Stimulated activated CD8-positive, alpha-beta memory T cell treated with anti-CD3 and anti-CD28 coated beads, Interleukin-15, amount 100 ng/mL, for 1 hour (primary cell): ENCODE results near the gene CFAP251.

Experiments used
- DNase-seq: peaks from one replicate; pipeline ENCODE4 v3.0.0-alpha.2; 2020; ENCODE audit warnings: low read depth

CFAP251 gene

DNA sequence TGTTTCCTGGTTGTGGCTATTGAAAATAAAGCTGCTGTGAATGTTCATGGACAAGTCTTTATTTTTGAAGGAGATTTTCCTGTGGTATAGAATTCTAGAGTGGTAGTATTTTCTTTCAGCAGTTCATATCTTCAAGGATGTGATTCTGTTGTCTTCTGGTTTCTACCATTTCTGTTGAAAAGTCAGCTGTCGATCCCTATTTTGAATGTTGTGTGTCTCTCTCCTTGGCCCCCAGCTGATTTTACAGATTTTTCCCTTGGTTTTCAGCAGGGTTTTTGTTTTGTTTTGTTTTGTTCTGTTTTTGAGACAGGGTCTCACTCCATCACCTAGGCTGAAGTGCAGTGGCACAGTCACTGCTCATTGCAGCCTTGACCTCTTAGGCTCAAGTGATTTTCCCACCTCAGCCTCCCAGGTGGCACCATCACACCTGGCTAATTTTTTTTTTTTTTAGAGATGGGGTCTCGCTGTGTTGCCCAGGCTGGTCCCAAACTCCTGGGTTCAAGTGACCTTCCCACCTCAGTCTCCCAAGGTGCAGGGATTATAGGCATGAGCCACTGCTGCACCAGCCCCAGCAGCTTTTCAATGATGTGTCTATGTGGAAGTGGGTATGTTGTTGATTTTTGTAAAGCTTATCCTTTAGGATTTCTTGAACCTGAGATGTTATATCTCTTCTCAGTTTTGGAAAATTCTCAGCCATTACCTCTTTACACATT is 28.1 kb downstream of the CFAP251 start:
- DNase-seq: no peak

DNA sequence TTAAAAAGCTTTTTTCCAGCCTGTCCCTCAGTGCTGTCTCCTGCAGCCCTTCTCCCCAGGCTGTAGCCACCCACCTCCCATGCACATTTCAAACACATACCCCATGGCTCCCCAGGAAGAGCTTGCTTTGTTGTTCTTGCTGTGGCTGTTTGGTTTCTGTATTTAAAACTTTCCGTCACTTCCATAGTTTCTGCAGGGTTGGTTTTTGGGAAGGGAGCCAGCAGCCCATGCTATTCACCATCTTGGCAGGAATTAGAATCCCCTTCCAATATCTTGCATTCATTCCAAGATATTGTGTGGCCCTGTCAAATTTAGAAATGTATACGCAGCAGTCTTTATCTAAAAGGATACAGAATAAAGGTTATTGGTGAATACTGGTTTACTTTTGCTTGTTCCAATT is 29.6 kb downstream of the CFAP251 start:
- no peak for DNase-seq

DNA sequence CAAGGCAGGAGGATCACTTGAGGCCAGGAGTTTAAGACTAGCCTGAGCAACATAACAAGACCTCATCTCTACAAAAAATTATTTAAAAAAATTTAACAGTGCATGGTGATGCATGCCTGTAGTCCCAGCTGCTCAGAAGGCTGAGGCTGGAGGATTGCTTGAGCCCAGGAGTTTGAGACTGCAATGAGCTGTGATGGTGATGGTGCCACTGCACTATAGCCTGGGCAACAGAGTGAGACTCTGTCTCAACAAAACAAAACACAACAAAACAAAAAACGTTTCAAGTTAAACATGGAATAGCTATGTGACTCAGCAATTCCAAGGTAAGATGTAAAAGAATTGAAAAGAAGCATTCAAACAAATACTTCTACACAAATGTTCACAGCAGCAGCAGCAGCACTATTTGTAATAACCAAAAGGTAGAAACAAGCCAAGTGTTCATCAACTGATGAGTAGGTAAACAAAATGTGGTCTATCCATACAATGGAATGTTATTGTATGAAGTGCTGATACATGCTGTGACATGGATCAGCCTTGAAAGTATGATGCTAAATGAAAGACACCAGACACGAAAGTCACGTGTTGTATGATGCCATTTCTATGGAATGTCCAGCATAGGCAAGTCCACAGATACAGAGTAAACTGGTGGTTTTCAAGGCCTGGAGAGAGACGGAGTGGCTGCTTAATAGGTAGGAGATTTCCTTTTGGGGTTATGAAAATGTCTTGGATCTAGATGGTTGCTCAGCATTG is 31.4 kb downstream of the CFAP251 start:
- DNase-seq: no peak

DNA sequence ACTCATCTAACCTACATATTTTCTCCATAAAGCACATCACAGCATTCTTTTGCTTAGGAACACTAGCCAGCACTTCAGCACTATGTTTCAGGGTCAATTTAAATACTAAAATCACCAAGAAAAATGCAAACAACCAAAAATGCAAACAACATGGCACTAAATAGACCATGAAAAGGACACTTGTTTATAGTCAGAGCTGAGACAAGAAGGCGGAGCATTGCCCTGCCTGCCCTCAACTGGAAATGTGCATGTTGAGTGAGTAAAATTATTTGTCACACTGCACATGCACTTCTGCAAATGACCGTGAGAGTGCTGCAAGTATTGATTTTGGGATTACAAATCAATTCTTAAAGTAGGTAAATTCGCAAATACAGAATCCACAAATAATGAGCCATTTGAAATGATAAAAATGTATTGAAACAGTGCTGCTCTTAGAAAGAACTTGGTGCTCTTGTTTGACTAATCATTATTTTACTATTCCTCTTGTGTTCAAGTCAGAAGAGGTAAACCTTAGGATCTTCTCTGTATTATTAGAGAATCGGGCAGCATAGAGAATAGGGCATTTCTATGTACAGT is 34.8 kb downstream of the CFAP251 start:
- DNase-seq: no peak

DNA sequence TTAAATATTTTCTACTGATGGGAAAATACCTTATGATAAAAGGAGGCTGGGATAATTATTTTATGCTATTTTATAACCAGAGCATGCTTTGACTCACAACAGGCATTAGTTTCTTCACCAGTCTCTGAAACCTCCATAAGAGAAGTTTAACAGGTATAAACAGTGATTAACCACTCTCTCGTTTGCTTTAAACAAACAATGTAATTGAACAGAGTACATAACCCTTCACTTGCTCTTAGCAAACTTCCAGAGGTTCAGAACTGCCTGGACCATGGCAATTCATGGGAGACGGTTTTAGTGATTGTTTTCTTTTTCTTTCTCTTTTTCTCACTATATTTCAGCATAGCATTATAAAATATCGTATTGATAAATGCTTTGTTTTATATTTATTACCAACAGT is 35.3 kb downstream of the CFAP251 start:
- DNase-seq: no peak

DNA sequence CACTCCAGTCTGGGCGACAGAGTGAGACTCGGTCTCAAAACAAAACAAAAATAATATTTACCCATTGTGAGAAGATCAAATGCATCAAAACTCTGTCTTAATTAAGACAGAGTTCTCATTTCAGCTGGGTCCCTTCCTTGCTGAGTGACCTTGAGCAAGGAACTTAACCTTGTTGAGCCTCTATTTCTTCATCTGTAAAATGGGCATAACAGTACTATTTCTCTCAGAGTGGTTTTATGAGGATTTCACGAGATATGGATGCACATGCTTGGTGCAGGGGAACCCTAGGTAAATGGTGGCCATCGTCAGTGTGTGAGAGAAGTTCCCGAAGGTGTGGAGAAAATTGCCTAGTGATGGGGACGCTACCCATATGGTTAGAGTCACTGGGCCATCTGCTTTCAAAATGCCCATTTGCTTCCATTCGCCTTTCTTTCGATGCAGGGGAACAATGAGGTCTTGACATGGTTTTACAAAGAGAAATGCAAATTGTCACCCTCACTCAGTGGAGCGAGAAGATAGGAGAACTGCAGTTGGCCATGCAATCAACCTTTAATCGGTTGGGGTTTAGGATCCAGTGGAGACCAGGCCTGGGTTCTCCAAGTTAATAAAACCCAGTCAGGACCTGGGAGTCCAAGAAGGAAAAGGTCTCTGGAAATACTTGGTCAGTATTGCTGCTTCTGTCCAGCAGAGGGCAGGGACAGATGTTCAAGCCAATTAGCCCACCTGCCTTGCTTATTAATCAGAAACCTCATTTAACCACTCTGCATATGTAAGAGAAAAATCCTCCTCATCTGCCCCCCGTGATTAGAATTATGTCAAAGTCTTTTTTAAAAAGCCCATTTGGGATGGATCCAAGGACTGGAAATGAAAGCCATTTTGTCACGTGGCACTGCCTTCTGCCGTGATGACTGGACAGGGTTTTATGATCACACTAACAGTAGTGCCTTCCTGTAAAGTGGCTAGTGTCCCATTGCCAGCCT is 37.2 kb downstream of the CFAP251 start:
- DNase-seq: no peak

DNA sequence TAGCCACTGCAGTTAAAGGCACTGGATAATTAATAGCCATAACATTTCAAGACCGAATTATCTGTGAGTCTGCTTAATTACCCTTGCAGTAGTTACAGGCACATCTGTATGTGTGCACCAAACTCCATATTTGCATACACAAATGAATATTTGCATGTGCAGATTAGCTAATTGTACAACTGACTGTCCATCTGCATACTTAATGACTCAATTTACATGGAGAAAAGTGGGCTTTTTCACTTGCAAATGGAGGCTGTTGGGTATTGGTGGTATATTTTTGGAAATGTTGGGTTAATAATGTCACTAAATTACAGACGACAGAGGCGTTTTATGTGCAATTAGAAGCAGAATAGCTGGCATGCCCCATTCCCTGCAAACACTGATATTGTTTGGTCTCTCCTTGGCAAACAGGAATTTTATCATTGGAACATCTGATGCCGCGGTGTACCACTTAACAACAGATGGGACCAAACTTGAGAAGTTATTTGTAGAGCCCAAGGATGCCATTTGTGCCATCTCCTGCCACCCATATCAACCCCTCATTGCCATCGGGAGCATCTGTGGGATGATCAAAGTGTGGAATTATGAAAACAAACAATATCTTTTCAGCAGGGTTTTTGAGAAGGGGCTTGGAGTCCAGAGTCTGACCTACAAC is 39.6 kb downstream of the CFAP251 start:
- no peak for DNase-seq

DNA sequence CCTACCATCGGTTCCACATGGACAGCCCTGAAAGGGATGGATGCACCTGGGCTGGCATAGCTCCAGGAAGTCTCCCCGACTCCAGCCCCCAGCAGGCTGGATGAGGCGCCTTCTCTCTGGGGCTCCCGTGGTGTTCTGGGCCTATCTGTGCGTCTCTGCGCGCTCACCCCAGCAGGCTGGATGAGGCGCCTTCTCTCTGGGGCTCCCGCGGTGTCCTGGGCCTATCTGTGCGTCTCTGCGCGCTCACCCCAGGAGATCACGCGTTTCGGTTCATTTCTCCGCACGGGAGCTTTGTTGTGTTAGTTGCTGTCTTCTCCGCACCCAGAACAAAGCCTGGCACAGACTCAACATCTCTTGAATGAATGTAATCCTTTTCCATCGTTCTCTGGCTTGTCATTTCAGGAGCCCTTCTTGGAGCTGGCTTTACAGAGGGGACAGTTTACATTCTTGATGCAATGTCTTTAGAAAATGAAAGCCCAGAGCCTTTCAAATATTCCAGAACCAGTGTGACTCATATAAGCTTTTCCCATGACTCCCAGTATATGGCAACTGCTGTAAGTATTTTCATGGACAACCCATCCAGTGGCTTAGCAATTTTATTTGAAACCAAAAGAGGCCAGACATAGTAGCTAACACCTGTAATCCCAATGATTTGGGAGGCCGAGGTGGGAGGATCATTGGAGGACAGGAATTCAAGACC is 40.3 kb downstream of the CFAP251 start:
- DNase-seq: no peak

DNA sequence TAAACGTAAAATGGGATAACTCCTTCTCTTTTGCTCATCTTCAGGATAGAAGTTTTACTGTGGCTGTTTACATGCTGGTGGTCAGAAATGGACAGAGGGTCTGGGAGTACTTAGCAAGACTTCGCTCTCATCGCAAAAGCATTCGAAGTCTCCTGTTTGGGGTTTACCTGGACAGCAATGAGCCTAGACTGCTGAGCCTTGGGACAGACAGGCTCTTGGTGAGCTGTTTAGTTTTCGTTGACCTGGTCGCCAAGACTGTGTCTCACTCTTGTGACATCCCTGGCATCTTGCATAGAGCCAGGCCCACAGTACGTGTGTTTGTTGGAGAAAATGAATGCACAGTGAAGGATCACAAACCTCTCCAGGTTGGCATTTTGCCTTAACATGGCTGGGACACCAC is 42.1 kb downstream of the CFAP251 start:
- DNase-seq: no peak

DNA sequence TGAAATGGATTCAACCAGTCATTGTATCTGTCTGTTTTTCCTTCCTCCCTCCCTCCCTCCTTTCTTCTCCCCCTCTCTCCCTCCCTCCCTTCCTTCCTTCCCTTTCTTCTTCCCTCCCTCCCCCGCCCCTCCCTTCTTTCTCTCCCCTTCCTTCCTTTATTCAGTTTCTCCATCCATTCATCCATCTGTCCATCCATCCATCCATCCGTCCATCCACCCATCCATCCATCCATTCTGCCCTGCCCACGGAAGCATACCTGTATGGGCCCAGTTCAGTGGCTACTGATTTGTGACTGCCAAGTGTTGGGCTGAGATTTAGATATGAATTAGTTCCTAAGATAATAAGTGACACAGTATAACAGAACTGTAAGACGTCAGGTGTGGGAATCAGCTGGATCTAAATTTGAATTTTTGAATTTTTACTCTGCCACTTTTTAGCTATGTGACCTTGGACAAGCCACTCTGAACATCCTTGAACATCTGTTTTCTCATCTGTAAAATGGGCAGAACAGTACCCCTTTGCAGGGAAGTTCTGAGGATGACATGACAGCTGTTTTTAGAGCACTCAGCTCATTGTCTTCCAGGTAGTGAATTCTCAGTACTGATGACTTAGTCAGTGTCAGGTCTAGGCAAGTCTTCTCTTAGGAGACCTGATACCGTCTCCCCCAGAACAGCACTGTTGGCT is 42.9 kb downstream of the CFAP251 start:
- no peak for DNase-seq

DNA sequence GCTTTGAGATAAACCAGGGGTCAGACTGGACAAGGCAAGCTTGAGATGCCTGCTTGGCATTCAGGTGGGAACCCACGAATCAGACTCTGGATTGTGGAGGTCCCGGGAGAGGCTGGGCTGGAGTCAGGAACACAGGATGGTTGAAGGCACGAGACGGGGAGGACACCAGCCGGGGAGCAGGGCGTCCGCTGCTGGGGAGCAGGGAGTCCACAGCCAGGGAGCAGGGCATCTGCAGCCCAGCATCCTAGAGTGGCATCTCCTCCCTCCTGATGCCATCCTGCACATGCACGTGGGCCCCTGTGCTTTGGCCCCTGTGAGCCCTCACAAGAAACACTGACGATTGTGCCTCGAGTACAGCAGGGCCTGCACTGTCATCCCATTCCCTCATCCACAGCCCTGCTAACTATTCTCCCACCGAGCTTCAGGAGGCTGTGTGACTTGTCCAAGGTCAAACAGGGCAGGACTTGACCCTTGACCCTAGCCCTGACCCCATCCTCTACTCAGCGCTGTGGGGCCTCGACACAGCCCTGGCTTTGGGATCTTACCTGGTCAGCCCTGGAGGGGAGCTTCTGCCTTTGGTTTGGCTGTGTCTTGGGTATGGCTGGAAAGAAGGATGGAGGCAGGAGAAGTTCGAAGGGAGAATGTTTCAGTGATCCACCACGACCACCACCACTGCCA is 45.1 kb downstream of the CFAP251 start:
- DNase-seq: no peak

DNA sequence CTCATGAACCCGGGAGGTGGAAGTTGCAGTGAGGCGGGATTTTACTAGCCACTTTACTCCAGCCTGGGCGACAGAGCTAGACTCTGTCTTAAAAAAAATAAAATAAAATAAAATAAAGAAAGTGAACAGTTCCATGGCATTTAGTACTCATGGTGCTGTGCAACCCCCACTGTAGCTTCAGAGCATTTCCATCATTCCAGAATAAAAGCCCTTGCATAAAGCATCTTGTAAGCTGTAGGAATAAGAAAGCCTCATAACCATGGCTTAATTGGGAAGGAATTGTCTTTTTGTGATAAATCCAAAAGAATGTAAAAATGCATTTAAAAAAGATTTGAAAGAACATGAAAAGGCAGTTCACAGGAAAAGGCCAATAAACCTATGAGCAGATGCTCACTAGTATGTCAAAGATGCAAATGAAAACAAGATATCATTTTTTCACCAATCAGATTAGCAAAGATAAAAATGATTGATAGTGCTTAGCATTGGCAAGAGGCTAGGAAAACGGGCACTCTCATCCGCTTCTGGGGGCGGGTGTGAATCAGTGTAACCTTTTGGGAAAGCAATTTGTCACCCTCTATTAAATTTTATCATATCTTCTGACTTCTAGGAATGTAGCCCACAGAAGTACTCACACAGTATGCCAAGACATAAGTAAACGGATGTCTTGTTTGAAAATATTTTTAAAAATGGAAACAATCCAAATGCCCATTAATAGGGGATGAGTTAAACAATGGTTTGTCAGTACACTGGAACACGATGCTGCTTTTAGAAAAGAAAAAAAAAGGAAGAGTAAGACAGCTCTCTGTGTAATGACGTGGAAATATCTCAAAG is 46.6 kb downstream of the CFAP251 start:
- DNase-seq: no peak

DNA sequence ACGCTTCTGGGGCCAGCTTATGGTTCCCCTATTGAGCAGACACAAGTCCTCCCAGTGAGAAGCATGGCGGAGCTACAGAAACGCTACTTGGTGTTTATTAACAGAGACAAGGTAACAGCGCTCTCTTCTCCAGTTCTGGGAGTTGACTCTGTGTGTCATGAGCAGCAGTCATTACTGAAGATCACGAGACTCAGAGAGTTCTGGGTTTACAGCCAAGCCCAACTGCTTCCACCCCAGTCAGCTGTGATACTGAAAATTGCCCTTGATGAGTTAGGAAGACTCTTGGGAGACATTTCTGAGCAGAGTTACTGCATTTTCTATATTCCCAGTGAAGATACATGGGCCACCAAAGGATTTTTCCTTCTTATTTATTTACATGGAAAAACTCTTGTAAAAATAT is 48.6 kb downstream of the CFAP251 start:
- no peak for DNase-seq

DNA sequence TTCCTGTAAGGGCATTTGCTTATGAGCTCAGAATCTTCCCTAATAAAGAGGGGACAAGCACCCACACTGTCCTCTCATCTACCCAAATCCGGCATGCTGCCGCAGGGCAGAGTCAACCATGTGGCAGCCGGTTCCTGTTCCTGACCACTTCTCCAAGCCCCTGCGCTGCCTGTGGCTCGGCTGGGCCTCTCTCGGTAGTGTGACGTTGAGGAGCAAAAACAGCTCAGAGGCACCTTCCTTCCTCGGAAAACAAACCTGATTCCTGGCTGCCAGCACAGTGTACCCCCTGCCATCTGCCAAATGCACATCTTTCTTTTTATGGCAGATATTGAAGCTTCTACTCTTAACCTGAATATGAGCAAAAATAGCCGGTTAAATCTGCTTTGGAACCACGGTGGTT is 50.5 kb downstream of the CFAP251 start:
- no peak for DNase-seq

DNA sequence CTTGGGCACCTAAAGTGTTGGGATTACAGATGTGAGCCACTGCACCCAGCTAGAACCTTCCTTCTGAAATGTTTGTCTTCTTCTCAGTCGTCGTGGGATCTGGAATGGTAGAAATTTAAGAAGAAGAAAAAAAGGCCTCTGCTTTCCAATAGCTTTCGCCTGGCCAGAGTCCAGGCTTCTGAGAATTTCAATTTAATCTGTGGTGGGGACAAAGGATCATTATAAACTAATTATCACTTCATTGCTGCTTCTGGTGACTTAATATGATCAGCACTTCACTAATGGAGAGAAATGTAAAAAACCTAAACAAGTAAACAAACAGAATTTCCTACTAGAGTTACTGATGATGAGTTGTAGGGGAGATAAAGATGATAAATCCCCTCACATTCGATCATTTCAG is 51.3 kb downstream of the CFAP251 start:
- DNase-seq: no peak

DNA sequence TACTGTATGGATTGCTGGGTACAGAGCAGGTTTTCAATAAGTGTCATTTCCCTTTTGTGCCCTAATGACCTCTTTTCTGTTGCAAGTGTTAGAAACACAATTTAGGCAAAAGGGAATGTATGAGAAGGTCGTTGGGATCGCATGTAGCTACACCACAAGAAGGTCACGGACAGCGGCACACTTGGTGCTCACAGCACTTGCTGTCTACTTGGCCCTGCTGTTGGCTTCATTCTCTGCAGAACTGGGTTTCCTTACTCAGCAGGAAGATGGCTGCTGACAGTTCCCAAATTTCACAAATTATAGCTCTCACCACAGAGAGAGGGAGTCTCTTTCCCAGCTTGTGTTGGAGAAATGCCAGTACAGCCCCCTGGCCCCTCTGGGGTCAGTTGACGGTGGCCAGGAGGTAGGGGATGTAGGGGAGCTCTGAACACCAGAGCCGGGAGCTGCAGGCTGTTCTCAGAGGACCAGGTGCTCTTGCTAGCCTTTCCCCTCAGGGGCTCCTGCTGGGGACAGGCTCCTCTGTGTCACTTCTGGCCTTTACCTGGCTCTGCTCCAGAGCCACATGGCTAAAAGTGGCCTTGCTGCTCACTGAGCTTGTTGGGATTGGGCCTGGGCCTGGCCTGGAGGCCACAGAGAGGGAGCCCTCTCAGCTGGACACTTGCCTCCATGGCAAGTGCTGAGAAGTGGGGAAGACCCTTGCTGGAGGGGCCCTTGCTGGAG is 52.3 kb downstream of the CFAP251 start:
- no peak for DNase-seq

DNA sequence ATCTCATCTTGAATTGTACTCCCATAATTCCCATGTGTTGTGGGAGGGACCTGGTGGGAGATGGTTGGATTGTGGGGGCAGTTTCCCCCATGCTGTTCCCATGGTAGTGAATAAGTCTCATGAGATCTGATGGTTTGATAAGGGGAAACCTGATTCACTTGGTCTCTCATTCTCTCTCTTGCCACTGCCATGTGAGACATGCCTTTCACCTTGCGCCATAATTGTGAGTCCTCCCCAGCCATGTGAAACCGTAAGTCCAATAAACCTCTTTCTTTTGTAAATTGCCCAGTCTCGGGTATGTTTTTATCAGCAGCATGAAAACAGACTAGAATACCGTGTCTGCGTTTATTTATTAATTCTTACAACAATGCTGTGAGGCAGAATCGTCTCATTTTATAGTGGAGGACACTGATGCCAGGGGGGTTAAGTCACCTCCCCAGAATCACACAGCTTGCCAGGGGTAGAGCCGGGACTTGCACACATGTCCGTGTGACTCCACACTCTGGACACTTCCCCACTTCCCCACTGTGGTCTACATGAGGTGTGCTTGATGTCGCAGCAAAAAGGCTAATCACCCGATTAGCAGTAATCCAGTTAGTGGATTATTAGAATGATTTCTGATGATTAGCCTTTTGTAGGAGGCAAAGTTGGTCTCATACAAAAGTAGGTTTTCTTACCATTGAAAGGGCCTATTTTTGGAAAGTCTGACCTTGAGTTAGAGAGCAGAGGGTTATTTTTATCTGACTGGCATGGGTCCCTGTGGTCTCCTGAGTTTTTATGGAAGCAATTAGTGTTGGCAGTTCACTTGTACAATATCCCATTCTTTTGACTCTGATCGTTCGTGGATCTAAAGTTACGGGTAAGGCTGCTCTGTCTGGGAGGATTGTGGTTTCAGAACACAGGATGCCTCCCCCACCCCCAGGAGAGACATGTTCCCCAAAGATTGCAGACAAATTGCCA is 55.9 kb downstream of the CFAP251 start:
- DNase-seq: no peak
